BLaER1 treated with 17β-estradiol and CSF1 and Interleukin-3, amounts not matched to agents 10 nM and 100 nM (cell line): Measurements from ENCODE around the gene PABPC3.

ENCODE experiments used
- H3K27ac ChIP-seq, 11 experiments: shearing (Covaris generic); formaldehyde crosslinking; 2 replicates each; pipeline ENCODE4 v1.8.1; 2022
- H3K27me3 ChIP-seq, 11 experiments: shearing (Covaris generic); formaldehyde crosslinking; 2 replicates each; pipeline ENCODE4 v1.8.1; 2022
- H3K36me3 ChIP-seq, 11 experiments: shearing (Covaris generic); formaldehyde crosslinking; 2 replicates each; pipeline ENCODE4 v1.8.1; 2022
- H3K4me1 ChIP-seq, 10 experiments: shearing (Covaris generic); formaldehyde crosslinking; 2 replicates each; pipeline ENCODE4 v1.8.1; 2022
- H3K4me2 ChIP-seq, 11 experiments: shearing (Covaris generic); formaldehyde crosslinking; 2 replicates each; pipeline ENCODE4 v1.8.1; 2022
- H3K4me3 ChIP-seq, 10 experiments: shearing (Covaris generic); formaldehyde crosslinking; 2 replicates each; pipeline ENCODE4 v1.8.1; 2022
- H3K9ac ChIP-seq, 11 experiments: shearing (Covaris generic); formaldehyde crosslinking; 2 replicates each; pipeline ENCODE4 v1.8.1; 2022
- H3K9me3 ChIP-seq, 11 experiments: shearing (Covaris generic); formaldehyde crosslinking; replicated peaks in 1 of 11; 2 replicates each; pipeline ENCODE4 v1.8.1; 2022
- H4K20me1 ChIP-seq, 11 experiments: shearing (Covaris generic); formaldehyde crosslinking; 2 replicates each; pipeline ENCODE4 v1.8.1; 2022
- Cebpa-rat ChIP-seq, 11 experiments: shearing (Covaris generic); IDR thresholded peaks; 2 replicates each; pipeline ENCODE4 v1.8.1; 2022

The PABPC3 gene

GRCh38 chr13:25097426-25097825 lies 1.5 kb downstream of the PABPC3 start:
- TF ChIP-seq Cebpa-rat (IDR thresholded peaks at IDR 0.05) = no peak
- no peaks in the 10 kb centered on the region for H3K36me3 ChIP-seq
- no peak overlapping the region for H3K4me3 ChIP-seq
- H3K4me2 ChIP-seq = no peak overlapping the region
- peaks cover 0 to 11% (median 5%) of the 10 kb centered on the region in 11 experiments; a peak in 8 of 22 replicates for H3K9me3 ChIP-seq
- H3K9ac ChIP-seq = no peak overlapping the region
- no peaks in the 10 kb centered on the region for H3K4me1 ChIP-seq
- H3K27ac ChIP-seq = no peak overlapping the region
- H4K20me1 ChIP-seq = no peaks in the 10 kb centered on the region; a peak in 1 of 22 replicates
- H3K27me3 ChIP-seq = no peaks in the 10 kb centered on the region

- H3K27me3 ChIP-seq = no peaks in the 10 kb centered on the region
- no peak overlapping the region for H3K4me2 ChIP-seq
- H3K36me3 ChIP-seq = no peaks in the 10 kb centered on the region
- peaks cover 0 to 13% (median 6%) of the 10 kb centered on the region in 10 experiments; a peak in 10 of 20 replicates for H3K4me1 ChIP-seq
- no peak for TF ChIP-seq Cebpa-rat (IDR thresholded peaks at IDR 0.05)
- no peak overlapping the region for H3K27ac ChIP-seq
- no peak overlapping the region for H3K9ac ChIP-seq
- H3K4me3 ChIP-seq = no peak overlapping the region
- 0 out of 22 replicates have a peak, but pooled peaks cover 0 to 6% (median 0%) of the 10 kb centered on the region in 11 experiments for H3K9me3 ChIP-seq
- no peaks in the 10 kb centered on the region for H4K20me1 ChIP-seq
These were observed 7.8 kb downstream of the PABPC3 start for GRCh38 chr13:25103711-25104110.

GRCh38 chr13:25109341-25109740 lies 13.4 kb downstream of the PABPC3 start:
- H3K4me1 ChIP-seq = peaks cover 6 to 35% (median 15%) of the 10 kb centered on the region in 10 experiments
- H3K4me3 ChIP-seq = no peak overlapping the region
- H3K9ac ChIP-seq = no peak overlapping the region
- 0 out of 22 replicates have a peak, but pooled peaks cover 0 to 6% (median 0%) of the 10 kb centered on the region in 11 experiments for H3K9me3 ChIP-seq
- no peaks in the 10 kb centered on the region for H3K36me3 ChIP-seq
- no peaks in the 10 kb centered on the region for H3K27me3 ChIP-seq
- H3K27ac ChIP-seq = no peak overlapping the region
- no peak for TF ChIP-seq Cebpa-rat (IDR thresholded peaks at IDR 0.05)
- no peaks in the 10 kb centered on the region for H4K20me1 ChIP-seq
- H3K4me2 ChIP-seq = no peak overlapping the region

GRCh38 chr13:25110956-25111584 lies 15.1 kb downstream of the PABPC3 start:
- H3K9me3 ChIP-seq = 0 out of 22 replicates have a peak, but pooled peaks cover 0 to 6% (median 0%) of the 10 kb centered on the region in 11 experiments
- no peak for TF ChIP-seq Cebpa-rat (IDR thresholded peaks at IDR 0.05)
- peaks cover 14 to 52% (median 25%) of the 10 kb centered on the region in 10 experiments for H3K4me1 ChIP-seq
- H3K9ac ChIP-seq = no peak overlapping the region
- H3K4me3 ChIP-seq = no peak overlapping the region
- no peak overlapping the region for H3K4me2 ChIP-seq
- H3K27me3 ChIP-seq = no peaks in the 10 kb centered on the region
- H4K20me1 ChIP-seq = no peaks in the 10 kb centered on the region
- H3K27ac ChIP-seq = no peak overlapping the region
- no peaks in the 10 kb centered on the region for H3K36me3 ChIP-seq

- no peaks in the 10 kb centered on the region for H3K27me3 ChIP-seq
- H3K4me3 ChIP-seq = no peak overlapping the region
- H4K20me1 ChIP-seq = no peaks in the 10 kb centered on the region
- H3K4me2 ChIP-seq = no peak overlapping the region
- H3K9me3 ChIP-seq = 0 out of 22 replicates have a peak, but pooled peaks cover 0 to 6% (median 0%) of the 10 kb centered on the region in 11 experiments
- no peak overlapping the region for H3K9ac ChIP-seq
- H3K4me1 ChIP-seq = peaks cover 14 to 53% (median 25%) of the 10 kb centered on the region in 10 experiments
- no peak for TF ChIP-seq Cebpa-rat (IDR thresholded peaks at IDR 0.05)
- H3K36me3 ChIP-seq = no peaks in the 10 kb centered on the region
- no peak overlapping the region for H3K27ac ChIP-seq
These were observed 15.6 kb downstream of the PABPC3 start for GRCh38 chr13:25111585-25111956.

- no peak overlapping the region for H3K9ac ChIP-seq
- H3K4me2 ChIP-seq = peak overlapping the region in 3 of 11 experiments; percentile 7 to 30 (median 11); a peak in 1 of 22 replicates
- H3K4me1 ChIP-seq = peaks cover 19 to 56% (median 34%) of the 10 kb centered on the region in 10 experiments
- no peak for TF ChIP-seq Cebpa-rat (IDR thresholded peaks at IDR 0.05)
- no peaks in the 10 kb centered on the region for H3K36me3 ChIP-seq
- H3K27ac ChIP-seq = no peak overlapping the region
- H4K20me1 ChIP-seq = no peaks in the 10 kb centered on the region
- H3K4me3 ChIP-seq = no peak overlapping the region
- 0 out of 22 replicates have a peak, but pooled peaks cover 0 to 1% (median 0%) of the 10 kb centered on the region in 11 experiments for H3K9me3 ChIP-seq
- no peaks in the 10 kb centered on the region for H3K27me3 ChIP-seq
These were observed 16.8 kb downstream of the PABPC3 start for GRCh38 chr13:25112695-25113255.

GRCh38 chr13:25114220-25114619 lies 18.3 kb downstream of the PABPC3 start:
- Histone ChIP-seq H3K27me3 (no peaks in the 10 kb centered on the region), H3K27ac (peak overlapping the region in 10 of 11 experiments; percentile 7 to 72 (median 59); a peak in 18 of 22 replicates), H3K4me2 (peak overlapping the region; percentile 69 to 92 (median 81)), H3K9me3 (no peaks in the 10 kb centered on the region), H3K4me3 (0 out of 20 replicates have a peak overlapping the region, but pooled peaks of 1 of the 10 experiments have one; percentile 36), H4K20me1 (no peaks in the 10 kb centered on the region), H3K36me3 (no peaks in the 10 kb centered on the region), H3K4me1 (peaks cover 32 to 70% (median 49%) of the 10 kb centered on the region in 10 experiments), H3K9ac (peak overlapping the region in 6 of 11 experiments; percentile 15 to 59 (median 44); a peak in 9 of 22 replicates)
- no peak for TF ChIP-seq Cebpa-rat (IDR thresholded peaks at IDR 0.05)

- H3K36me3 ChIP-seq = no peaks in the 10 kb centered on the region
- H4K20me1 ChIP-seq = no peaks in the 10 kb centered on the region
- no peaks in the 10 kb centered on the region for H3K27me3 ChIP-seq
- H3K27ac ChIP-seq = no peak overlapping the region
- H3K9ac ChIP-seq = no peak overlapping the region
- H3K9me3 ChIP-seq = no peaks in the 10 kb centered on the region; a peak in 2 of 22 replicates
- no peak for TF ChIP-seq Cebpa-rat (IDR thresholded peaks at IDR 0.05)
- H3K4me3 ChIP-seq = no peak overlapping the region
- peaks cover 32 to 74% (median 53%) of the 10 kb centered on the region in 10 experiments for H3K4me1 ChIP-seq
- H3K4me2 ChIP-seq = no peak overlapping the region
These were observed 20.1 kb downstream of the PABPC3 start for GRCh38 chr13:25116044-25116443.

GRCh38 chr13:25117312-25117711 lies 21.4 kb downstream of the PABPC3 start:
- Histone ChIP-seq H3K9me3 (peaks cover 0 to 9% (median 4%) of the 10 kb centered on the region in 11 experiments; a peak in 13 of 22 replicates), H3K27me3 (no peaks in the 10 kb centered on the region), H3K27ac (peak overlapping the region in 2 of 11 experiments; percentile 29 to 55; a peak in 2 of 22 replicates), H3K9ac (no peak overlapping the region), H3K4me2 (peak overlapping the region; percentile 47 to 74 (median 68); a peak in 15 of 22 replicates), H4K20me1 (no peaks in the 10 kb centered on the region), H3K4me3 (no peak overlapping the region), H3K4me1 (peaks cover 32 to 72% (median 53%) of the 10 kb centered on the region in 10 experiments), H3K36me3 (no peaks in the 10 kb centered on the region)
- TF ChIP-seq Cebpa-rat (IDR thresholded peaks at IDR 0.05) = no peak
